ENCODE data around the gene SNX33. TPM values are rescaled to one million over a fixed set of nuclear protein-coding genes. Genes with fewer than 3 reads are reported as not detected.

Gene SNX33
- total and polyA plus RNA-seq, 2 of the 13 experiments (the other 11 are each of a cell fraction or from before 2014, with no cell fraction given), result 11.0 to 11.6 TPM

GRCh38 chr15:75648156-75649000 is 666 bp downstream of the SNX33 start (continued):
- peak; percentile 9; the same call in 1 of the 2 replicates for TF ChIP-seq ZNF609 (CRISPR knock-in tag; IDR thresholded peaks at IDR 0.05; ENCODE audit: borderline replicate concordance)
- TF ChIP-seq ZNF282 (IDR thresholded peaks at IDR 0.05; ENCODE audit: partially characterized antibody), result no peak
- no peak for TF ChIP-seq RFXANK (CRISPR knock-in tag; IDR thresholded peaks at IDR 0.05)
- TF ChIP-seq GABPB1 (CRISPR knock-in tag; IDR thresholded peaks at IDR 0.05), result peak; percentile 3; the same call in 1 of the 2 replicates
- TF ChIP-seq MTF2 (CRISPR knock-in tag; IDR thresholded peaks at IDR 0.05; ENCODE audit: borderline replicate concordance), result no peak
- peak; percentile 36; the same call in 1 of the 2 replicates for TF ChIP-seq CEBPG (CRISPR knock-in tag; IDR thresholded peaks at IDR 0.05)
- TF ChIP-seq FOXJ3 (CRISPR knock-in tag; IDR thresholded peaks at IDR 0.05; ENCODE audit: borderline replicate concordance), result no peak; the same call in 1 of the 2 replicates
- TF ChIP-seq DMTF1 (CRISPR knock-in tag; IDR thresholded peaks at IDR 0.05), result no peak
- TF ChIP-seq REXO4 (CRISPR knock-in tag; IDR thresholded peaks at IDR 0.05; ENCODE audit: borderline replicate concordance), result no peak
- no peak for TF ChIP-seq NPAS2 (CRISPR knock-in tag; IDR thresholded peaks at IDR 0.05; ENCODE audit: borderline replicate concordance)
- no peak for TF ChIP-seq ZBTB39 (CRISPR knock-in tag; IDR thresholded peaks at IDR 0.05)
- TF ChIP-seq PRDM10 (CRISPR knock-in tag; IDR thresholded peaks at IDR 0.05; ENCODE audit: low read depth), result peak; percentile 34; the same call in 1 of the 2 replicates
- TF ChIP-seq HINFP (CRISPR knock-in tag; IDR thresholded peaks at IDR 0.05; ENCODE audit: low read depth), result no peak
